Epithelial cell of prostate (primary cell): ENCODE data around the gene NISCH.

Experiments used
- DNase-seq: peaks from one replicate; pipeline ENCODE4 v3.0.0-alpha.2; 2011; ENCODE audit warnings: low read depth, low spot score
- H3K27ac ChIP-seq: fragments of 450-650 bp; 2 replicates; pipeline ENCODE4 v1.5.1; 2017; ENCODE audit warnings: mild to moderate bottlenecking

The NISCH gene

GRCh38 chr3:52487788-52488691 lies 32.6 kb downstream of the NISCH start:
- H3K27ac ChIP-seq, result no peak overlapping the region
- DNase-seq, result no peak

DNA sequence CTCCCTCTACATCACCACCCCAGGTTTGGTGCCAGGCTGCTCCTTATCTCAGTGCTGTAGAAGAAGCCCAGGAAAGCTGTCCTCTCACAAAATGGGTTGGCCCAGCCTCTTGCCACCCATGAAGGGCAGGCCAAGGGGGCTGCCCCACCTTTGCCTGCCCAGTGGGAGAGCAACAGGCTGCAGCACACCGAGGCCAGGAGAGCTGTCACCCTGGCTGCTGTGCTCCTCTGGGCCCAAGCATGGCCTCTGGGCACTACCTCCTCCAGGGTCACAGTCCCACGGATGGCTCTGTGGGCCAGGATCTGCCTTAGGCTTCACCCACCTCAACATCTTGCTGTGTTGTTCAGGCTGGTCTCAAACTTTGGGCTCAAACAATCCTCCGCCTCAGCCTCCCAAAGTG lies 33.3 kb downstream of the NISCH start:
- no peak overlapping the region for H3K27ac ChIP-seq
- no peak for DNase-seq

DNA sequence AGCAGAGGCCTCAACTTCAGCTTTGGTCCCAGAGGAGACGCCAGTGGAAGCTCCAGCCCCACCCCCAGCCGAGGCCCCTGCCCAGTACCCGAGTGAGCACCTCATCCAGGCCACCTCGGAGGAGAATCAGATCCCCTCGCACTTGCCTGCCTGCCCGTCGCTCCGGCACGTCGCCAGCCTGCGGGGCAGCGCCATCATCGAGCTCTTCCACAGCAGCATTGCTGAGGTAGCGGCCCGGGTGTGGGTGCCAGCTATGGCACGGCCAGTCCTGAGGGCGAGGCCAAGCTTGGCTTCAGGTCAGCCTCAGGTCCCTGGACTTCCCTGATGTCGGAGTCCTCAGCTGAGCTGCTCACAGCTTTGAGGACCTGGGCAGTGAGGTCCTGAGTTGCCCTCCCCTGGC lies 34.0 kb downstream of the NISCH start:
- no peak for DNase-seq
- no peak overlapping the region for H3K27ac ChIP-seq

GRCh38 chr3:52490035-52490938 lies 34.9 kb downstream of the NISCH start:
- no peak overlapping the region for H3K27ac ChIP-seq
- no peak for DNase-seq

DNA sequence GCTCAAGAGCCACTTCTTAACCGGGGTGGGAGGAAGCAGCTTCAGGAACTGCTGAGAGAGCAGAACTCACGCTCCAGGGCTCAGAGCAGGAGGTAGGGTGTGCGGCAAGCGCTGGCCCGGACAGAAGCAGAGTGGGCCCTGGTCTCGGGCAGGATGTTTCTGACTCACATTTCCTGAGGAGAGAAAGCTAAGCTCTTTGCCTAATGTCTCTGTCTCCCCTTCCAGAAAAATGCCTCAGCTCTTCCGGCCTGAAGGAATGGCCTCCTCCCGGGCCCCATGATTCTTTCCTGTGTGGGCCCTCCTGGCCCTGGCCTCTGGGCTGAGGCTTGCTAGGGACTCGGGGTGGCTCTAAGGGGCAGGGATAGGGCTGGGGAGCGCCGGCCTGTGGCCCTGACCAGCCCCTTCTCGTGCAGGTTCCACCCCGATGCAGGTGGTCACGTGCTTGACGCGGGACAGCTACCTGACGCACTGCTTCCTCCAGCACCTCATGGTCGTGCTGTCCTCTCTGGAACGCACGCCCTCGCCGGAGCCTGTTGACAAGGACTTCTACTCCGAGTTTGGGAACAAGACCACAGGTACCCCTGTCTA lies 35.6 kb downstream of the NISCH start:
- DNase-seq, result no peak
- H3K27ac ChIP-seq, result no peak overlapping the region

DNA sequence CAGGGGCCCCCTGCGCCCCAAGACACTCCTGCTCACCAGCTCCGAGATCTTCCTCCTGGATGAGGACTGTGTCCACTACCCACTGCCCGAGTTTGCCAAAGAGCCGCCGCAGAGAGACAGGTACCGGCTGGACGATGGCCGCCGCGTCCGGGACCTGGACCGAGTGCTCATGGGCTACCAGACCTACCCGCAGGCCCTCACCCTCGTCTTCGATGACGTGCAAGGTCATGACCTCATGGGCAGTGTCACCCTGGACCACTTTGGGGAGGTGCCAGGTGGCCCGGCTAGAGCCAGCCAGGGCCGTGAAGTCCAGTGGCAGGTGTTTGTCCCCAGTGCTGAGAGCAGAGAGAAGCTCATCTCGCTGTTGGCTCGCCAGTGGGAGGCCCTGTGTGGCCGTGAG lies 36.7 kb downstream of the NISCH start:
- DNase-seq, result no peak
- no peak overlapping the region for H3K27ac ChIP-seq

GRCh38 chr3:52493232-52494017 lies 38.0 kb downstream of the NISCH start:
- H3K27ac ChIP-seq, result no peak overlapping the region

GRCh38 chr3:52494445-52494844 lies 39.0 kb downstream of the NISCH start:
- H3K27ac ChIP-seq, result no peak overlapping the region
- no peak for DNase-seq

More at GRCh38 chr3:52493232-52494017, 38.0 kb downstream of the NISCH start:
- no peak for DNase-seq

- DNase-seq, result no peak
- no peak within 1 kb of the TSS for H3K27ac ChIP-seq
These were observed 39.6 kb downstream of the NISCH start, which contains the start of gene STAB1 for GRCh38 chr3:52494886-52495495. Gene STAB1, plus strand, starts transcription at chr3:52495338. Its CDS starts 76 bp downstream, at chr3:52495414.

DNA sequence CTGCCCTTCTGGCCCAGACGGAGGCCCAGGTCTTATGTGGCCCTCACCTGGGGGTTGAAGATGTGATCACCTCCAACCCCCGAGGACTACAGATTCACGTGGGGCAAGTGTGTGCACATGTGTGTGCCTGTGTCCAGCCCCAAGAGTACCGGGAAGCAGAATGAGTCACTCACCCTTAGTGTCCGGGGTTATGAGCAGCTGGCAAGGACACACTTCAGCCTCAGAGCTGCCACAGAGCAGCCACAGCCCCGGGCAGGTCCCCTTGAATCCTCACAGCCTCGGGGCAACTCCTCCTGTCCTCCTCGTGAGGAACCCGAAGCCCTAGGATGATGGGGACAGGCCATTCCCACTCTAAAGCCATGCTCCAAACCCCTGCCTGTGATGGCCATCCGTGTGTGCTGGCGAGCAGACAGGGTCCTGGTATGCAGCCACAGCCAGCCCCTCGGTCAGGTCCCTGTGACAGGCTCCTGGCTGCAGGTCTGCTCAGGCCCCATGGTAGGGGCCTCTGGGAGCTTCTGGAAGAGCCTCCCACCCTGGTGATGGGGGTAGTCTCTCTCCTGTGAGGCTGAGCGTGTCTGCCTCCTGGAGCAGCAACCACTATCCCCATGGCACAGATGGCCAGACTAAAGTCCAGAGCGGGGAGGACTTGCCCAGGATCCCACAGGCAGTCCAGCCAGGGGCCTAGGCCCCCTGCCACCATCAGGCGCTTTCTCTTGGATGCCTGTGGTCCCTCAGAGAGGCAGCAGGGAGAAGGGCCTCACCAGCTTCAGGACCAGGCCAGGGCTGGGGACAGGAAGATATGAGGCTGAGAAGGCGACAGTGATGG lies 40.6 kb downstream of the NISCH start:
- no peak for DNase-seq
- no peak overlapping the region for H3K27ac ChIP-seq

GRCh38 chr3:52498137-52499054 lies 43.0 kb downstream of the NISCH start:
- no peak overlapping the region for H3K27ac ChIP-seq
- DNase-seq, result no peak

GRCh38 chr3:52501046-52501445 lies 45.6 kb downstream of the NISCH start:
- no peak overlapping the region for H3K27ac ChIP-seq
- DNase-seq, result no peak

DNA sequence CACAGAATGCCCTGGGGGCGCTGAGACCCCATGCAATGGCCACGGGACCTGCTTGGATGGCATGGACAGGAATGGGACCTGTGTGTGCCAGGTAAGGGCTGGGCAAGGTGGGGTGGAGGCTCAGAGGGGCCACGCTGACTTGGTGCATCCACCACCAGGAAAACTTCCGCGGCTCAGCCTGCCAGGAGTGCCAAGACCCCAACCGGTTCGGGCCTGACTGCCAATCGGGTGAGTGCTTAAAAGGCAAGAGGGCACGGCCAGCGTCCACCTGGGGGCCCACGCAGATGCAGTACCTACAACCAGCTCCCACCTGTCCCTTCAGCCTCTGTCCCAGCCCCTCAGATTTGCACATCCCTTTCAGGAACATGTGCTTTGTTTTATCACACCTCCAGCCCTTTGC lies 46.6 kb downstream of the NISCH start:
- DNase-seq, result no peak
- H3K27ac ChIP-seq, result no peak overlapping the region

GRCh38 chr3:52502808-52503350 lies 47.5 kb downstream of the NISCH start:
- H3K27ac ChIP-seq, result no peak overlapping the region
- no peak for DNase-seq

GRCh38 chr3:52503788-52504424 lies 48.5 kb downstream of the NISCH start:
- H3K27ac ChIP-seq, result no peak overlapping the region
- DNase-seq, result no peak

GRCh38 chr3:52504977-52505376 lies 49.6 kb downstream of the NISCH start:
- DNase-seq, result no peak
- H3K27ac ChIP-seq, result no peak overlapping the region
